WI38 (cell line): ENCODE measurements around the gene TMEM44.
"Not testable (repeated sequence)": the region's sequence is repeated elsewhere in the genome, so short reads cannot be mapped to it uniquely, and the experiment has no call there.

Source experiments
- H3K4me3 ChIP-seq: 2 replicates; pipeline ENCODE4 v1.5.1; 2011; ENCODE audit warnings: low read depth, mild to moderate bottlenecking, control low read depth, low read length
- TF ChIP-seq, protein P1 (sequence below): IDR thresholded peaks from 2 replicates; pipeline ENCODE4 v1.5.1; 2012; ENCODE audit warnings: low read depth, mild to moderate bottlenecking, control low read depth, low read length

TMEM44 gene

DNA sequence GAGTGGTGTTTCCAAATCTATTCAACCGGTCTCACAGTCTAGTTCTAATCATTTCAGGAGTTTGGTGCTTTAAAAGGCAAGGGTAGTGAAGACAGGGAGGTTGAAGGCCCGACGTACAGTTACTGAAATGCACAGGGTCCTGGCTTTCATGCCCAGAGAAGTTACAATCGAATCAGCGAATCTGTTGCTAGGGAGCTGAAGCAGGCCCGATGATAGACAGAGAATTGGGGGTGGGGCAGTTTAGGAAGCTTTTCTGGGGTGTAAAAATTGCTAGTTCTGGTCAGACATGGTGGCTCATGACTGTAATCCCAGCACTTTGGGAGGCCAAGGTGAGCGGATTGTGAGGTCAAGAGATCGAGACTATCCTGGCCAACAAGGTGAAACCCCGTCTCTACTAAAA is 83.4 kb downstream of the TMEM44 start:
- TF ChIP-seq, protein P1, sequence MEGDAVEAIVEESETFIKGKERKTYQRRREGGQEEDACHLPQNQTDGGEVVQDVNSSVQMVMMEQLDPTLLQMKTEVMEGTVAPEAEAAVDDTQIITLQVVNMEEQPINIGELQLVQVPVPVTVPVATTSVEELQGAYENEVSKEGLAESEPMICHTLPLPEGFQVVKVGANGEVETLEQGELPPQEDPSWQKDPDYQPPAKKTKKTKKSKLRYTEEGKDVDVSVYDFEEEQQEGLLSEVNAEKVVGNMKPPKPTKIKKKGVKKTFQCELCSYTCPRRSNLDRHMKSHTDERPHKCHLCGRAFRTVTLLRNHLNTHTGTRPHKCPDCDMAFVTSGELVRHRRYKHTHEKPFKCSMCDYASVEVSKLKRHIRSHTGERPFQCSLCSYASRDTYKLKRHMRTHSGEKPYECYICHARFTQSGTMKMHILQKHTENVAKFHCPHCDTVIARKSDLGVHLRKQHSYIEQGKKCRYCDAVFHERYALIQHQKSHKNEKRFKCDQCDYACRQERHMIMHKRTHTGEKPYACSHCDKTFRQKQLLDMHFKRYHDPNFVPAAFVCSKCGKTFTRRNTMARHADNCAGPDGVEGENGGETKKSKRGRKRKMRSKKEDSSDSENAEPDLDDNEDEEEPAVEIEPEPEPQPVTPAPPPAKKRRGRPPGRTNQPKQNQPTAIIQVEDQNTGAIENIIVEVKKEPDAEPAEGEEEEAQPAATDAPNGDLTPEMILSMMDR, result no peak
- H3K4me3 ChIP-seq, result no peak overlapping the region

DNA sequence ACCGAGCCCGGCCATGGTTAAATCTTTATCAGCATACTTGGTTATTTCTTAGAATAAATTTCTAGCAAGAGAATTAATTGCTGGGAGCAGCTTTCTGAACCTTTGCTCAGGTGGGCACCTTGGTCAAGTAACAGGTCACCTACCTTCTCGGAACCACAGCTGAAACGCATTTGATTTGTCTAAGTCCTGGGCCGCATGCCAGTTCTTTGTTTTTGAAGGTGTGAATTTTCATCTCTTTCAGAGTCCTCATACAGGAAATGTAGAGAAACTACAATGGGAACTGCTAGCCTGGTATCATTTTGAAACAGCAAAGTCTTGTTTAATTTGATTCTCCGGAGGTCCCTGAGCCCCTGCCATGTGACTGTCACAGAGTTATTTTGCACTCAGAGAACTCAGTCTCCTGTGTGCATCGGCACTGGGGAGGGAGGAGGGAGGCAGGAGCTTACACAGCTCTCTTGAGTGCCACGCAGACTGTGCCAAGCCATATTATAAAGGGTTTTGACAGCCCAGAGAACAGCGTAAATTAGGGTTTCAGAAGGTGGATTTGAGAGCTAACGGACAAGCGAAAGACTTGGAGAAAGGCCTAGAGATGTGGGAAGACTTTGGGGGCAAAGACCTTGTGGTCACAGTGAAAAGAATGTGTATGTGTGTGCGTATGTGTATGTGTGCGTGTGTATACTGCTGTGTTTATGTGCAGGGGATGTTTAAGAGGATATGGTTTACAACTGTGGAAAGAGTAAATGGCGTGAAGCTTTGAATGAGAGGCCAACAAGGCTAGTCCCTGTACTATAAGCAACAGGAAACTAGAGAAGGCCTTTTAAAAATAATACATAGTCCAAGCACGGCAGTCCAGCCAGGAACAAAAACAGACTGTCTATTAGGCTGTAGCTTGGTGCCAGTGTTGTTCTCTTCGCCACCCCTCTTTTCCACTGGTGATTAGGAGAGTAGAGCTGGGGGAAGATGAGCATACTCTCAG is 84.6 kb downstream of the TMEM44 start:
- TF ChIP-seq, protein P1, result no peak
- no peak overlapping the region for H3K4me3 ChIP-seq

DNA sequence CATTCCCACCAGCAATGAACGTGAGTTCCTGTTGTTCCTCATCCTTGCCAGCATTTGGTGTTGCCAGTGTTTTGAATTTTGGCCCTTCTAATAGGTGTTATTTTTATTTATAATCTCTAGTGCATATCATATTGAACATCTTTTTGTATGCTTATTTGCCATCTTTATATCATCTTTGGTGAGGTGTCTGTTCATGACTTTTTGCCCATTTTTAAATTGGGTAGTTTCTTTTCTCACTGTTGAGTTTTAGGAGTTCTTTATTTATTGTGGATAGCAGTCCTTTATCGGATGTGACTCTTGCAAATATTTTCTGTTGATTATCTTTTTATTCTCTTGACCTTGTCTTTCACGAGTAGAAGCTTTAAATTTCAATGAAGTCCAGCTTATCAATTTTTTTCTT is 86.2 kb downstream of the TMEM44 start:
- TF ChIP-seq, protein P1, result no peak
- no peak overlapping the region for H3K4me3 ChIP-seq

DNA sequence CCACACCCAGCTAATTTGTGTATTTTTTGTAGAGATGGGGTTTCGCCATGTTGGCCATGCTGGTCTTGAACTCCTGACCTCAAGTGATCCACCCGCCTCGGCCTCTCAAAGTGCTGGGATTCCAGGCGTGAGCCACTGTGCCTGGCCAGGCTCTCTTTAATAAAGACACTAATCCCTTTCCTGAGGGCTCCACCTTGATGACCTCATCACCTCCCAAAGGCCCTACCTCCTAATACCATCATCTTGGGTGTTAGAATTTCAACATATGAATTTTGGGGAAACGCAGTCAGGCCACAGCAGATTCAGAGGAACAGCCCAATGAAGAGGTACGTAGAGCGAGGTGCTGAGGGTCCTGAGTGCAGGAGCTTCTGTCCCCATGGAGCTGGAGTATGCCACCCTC is 87.7 kb downstream of the TMEM44 start:
- H3K4me3 ChIP-seq, result not testable (repeated sequence)

DNA sequence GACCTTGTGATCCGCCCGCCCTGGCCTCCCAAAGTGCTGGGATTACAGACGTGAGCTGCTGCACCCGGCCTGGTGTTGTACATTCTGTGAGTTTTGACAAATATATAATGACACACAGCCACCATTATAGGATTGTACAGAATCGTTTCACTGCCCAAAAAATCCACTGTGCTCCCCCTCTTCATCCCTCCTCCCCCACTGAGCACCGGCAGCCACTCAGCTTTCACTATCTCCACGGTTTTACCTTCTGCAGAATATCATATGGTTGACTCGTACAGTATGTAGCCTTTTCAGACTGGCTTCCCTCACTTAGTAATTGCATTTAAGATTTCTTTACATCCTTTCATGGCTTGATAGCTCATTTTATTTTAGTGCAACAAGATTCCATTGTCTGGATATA is 89.7 kb downstream of the TMEM44 start:
- no peak overlapping the region for H3K4me3 ChIP-seq
- TF ChIP-seq, protein P1, result no peak

DNA sequence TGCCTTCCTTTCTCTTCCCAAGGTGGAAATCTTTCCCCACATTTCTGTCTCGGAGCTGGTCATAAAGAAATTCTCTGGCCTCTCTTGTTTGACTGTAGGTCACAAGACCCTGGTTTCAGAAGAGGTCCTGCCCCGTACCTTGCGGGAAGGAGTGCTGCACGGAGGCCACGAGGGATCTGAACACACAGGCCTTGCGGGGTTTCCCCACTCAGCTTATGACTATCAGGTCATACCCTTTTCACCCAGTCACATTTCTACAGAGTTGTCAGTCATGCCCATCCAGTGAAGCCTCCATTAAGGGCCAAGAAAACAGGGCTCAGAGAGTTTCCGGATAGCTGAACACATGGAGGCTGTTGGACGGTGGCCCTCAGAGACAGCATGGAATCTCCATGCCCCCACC is 91.7 kb downstream of the TMEM44 start:
- H3K4me3 ChIP-seq, result no peak overlapping the region
- TF ChIP-seq, protein P1, result no peak

DNA sequence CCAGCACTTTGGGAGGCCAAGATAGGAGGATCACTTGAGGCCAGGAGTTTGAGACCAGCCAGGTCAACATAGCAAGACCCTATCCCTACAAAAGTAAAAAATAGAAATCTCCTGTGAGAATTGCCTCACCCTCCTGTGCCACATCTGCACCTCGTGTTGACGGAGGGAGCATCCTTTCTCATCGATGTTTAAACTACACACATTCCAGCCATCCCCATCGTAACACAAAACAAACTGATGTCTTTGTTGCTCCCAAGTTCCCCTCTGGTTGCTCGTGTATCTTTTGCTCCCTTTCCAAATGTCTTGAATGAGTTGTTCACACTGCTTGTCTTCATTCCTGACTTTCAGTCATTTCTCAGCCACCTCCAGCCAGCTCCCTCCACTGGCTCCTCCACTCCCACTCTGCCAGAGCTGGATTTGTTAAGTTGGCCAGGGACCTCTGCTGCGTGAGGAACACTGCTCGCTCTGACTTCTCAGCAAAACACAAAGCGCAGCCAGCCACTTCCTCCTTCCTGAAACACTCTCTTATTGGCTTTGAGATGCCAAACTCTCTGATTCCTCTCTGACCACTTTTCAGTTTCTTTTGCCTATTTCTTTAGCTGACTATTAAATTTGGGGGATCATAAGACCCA is 92.8 kb downstream of the TMEM44 start:
- no peak overlapping the region for H3K4me3 ChIP-seq
- TF ChIP-seq, protein P1, result no peak
